Glomerular visceral epithelial cell (primary cell): ENCODE results near the gene FRMD1.

Source experiments
- DNase-seq: peaks from one replicate; pipeline ENCODE4 v3.0.0-alpha.2; 2016; ENCODE audit errors: extremely low spot score

The FRMD1 gene

DNA sequence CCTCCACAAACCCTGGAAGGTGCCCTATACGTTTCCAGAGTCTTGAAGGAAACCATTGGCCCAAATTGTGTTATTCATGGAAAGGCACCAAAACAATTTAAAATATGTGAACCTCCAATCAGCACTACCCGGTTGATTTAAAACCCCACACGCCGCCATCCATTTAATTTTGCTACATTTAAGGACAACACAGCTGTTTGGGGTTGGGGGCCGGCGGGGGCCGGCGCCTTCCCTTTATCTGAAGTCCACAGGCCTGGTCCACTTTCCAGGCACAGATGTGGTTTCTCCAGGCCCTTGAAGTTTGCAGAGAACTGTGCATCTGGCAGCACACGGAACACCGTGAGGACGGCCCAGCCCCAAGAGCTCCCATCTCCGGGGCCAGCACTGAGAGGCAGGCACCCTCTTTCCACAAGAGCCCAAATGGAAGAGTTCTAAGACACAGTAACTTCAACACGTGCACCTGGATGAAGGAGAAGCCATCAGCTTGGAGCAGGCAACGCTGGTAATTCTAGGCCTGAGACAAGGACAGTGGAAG lies 16.8 kb upstream of the FRMD1 start:
- no peak for DNase-seq

DNA sequence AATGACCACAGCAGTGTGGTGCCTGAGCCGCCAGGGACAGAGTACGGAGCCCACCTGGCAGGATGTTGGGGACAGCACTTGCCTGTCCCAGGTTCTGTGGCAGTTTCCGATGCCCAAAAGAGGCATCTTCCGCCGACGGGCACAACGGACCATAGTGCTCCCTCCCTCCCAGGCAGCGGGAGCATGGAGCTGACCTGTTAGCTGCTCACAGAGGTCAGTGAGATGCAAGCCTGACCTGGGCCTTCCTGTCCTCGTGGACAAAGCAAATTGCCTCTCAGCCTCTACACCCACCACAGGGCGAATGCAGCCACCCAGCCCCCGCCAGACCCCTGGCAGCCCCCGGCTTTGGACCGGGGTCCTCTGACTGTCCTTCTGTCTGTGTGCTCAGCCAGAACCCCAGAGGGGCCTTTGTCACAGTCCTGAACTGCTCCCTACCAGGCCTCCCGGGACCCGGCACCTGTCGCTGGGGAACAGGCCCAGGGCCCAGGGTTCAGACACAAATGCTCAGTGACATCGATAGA lies 16.2 kb upstream of the FRMD1 start:
- no peak for DNase-seq

DNA sequence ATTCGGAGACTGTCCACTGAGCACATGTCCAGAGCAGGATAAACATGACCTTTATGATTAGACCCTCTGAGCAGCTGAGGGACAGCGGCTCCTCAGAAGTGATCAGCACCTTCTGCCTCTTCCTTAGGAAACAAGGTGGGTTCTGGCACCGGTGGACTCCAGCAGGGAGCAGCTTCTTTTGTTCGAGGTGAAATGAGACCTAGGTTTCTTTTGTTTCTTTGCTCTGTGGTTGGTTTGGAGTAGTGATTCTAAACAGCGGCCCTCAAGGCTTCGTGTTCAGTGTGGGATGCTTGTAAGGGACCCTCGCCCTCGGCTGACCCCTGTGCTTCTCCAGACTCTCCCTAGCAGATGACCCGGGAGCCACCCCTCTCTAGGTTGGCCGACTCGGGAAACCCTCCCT lies 14.6 kb upstream of the FRMD1 start:
- DNase-seq = no peak

DNA sequence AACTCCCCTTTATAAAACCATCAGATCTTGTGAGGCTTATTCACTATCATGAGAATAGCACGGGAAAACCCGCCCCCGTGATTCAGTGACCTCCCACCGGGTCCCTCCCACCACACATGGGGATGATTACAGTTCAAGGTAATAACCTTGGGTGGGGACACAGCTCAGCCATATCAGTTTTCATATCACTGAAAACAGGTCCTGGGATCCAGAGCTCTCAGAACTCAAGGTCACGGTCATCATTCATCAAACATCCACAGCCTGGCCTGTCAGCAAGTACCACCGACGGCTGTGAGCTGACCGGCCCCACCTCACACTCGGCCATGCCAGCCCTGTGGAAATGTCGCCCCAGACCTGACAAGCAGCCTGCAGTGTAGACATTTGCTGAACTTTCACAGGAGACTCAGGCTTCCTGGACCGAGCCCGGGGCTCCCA lies 14.1 kb upstream of the FRMD1 start:
- DNase-seq = no peak

DNA sequence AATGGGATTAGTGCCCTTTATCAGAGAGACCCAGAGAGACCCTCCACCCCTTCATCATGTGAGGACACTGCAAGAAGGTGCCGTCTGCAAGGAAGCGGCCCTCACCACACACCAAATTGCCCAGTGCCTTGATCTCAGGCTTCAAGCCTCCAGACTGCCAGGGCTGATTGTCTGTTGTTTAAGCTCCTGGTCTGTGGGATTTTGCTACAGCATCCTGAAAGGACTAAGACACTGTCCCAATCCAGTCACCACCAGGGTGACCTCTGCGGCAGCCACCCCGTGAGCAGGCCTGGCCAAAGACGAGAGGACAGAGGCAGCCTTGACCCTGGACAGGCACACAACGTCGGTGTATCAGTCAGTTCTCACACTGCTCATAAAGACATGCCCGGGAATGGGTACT lies 13.5 kb upstream of the FRMD1 start:
- DNase-seq = no peak

DNA sequence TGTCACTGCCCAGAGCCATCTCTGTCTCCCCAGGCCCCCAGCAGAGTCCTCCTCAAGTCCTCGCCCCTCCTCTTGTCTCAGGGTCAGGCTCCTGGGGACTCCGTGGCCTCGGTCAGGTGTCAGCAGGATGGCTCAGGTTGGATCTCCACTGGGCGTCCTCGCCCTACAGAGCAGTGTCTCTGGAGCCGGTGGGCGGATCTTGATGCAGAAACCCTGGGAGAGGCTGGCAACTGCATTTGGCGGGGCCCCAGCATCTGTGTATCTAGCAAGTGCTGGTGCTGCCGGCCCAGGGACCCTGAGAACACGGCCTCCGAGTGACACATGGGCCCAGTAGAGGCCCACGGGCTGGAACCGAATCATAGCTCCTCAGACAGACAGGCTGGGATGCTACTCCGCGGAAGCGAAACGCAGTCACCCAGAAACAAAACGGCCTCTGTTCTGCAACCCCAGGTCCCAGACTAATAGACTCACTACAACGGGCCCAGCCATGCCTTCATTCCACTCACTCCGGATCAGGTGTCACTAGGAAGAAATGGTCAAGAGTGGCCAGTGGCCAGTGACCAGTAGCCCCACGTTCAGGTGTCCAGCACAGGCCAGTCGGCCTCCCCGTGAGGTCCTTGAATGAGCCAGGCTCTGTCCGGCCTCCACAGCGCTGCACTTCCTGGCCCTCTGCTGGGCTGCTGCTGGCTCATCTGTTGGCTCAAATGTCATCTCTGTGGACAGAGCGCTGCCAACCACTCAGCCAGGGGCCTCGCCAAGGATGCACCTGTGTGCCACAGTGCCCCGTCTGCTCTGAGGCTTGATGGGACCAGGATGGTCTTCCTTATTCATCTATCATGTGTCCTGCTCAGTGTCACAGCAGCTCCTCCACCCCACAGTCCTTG lies 12.6 kb upstream of the FRMD1 start:
- DNase-seq = no peak

DNA sequence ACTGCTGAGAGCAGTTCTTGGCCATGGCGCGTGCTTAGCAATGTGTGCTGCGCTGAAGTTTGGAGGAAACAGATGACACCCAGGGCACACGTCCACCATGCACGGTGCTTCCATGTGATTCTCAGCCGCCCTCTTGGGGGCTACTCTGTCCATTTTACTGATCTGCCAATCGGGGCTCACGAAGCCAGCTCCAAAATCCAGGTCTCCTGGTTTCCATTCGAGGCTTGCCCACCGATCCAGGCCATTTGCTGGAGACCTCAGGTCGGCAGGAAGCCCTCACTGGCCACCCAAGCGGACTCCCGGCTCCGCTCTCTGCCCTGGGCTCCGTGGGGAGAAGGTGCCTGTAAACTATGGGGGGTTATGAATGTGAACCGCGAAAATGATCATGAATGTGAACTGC lies 11.7 kb upstream of the FRMD1 start:
- no peak for DNase-seq

DNA sequence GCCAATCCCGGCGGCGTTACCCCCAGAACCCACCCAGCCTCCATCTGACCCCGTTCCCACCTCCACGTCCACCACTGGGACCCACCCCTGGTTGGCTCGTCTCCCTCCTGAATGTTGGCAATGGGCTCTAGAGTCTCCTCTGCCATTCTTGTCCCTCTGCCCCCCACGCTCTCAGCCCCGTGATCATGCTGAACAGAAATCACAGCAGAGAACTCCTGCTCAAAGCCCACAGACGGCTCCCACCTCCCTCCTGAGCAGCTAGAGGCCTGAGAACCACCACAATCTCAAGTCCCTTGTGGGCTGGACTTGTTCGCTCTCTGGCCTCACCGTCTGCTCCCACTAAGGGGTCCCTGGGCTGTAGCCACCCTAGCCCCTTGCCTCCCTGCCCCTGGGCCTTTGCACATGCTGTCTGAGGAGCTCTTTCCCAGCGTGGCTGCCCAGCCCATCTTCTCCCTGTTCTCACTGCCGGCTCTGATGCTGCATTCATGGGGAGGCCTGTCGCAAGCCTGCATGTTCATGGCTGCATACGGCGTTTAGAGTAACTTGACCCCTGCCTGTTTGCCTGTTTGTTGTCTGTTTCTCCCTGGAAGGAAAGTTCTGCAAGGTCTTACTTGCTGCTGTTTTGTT lies 11.2 kb upstream of the FRMD1 start:
- DNase-seq = no peak

DNA sequence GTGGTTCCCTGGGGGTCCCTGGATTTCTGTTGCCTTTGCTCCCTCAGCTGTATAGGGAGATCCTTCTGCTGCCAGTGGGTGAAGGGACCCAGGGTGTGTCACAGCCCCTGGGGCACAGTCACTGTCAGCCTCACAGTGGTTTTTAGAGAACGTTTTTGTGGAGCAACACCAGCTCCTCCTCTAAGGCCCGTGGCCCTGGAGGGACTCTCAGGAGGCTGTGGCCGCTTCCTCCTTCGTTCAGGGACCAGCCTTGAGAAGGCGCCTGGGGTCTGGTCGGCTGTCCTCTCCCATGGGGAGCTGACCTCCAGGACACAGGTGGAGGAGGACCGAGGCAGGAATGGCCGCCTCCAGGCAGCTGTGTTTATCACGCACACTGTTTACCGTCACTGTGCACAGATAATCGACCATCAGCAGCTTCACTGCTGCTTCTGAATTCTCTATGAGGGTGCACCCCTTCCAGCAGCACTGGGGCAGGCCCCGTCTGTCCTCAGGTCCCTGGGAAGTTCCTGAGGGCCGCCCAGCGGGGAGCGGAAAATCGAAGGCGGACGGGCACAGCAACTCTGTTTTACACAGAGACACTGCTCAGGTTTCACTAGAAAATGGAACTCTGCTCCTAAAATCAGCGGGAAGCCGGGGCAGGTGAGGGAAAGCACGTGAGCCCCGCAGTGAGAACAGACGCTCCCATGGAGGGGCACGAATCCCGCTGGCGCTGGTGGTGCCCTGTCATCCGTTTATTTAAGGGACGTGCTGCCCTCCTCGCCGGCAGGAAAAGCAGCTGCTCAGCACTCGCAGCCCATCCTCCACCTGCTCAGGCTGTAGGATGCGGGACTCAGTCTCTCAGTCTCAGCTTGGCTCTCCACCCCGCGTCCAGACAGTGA lies 10.4 kb upstream of the FRMD1 start:
- no peak for DNase-seq

DNA sequence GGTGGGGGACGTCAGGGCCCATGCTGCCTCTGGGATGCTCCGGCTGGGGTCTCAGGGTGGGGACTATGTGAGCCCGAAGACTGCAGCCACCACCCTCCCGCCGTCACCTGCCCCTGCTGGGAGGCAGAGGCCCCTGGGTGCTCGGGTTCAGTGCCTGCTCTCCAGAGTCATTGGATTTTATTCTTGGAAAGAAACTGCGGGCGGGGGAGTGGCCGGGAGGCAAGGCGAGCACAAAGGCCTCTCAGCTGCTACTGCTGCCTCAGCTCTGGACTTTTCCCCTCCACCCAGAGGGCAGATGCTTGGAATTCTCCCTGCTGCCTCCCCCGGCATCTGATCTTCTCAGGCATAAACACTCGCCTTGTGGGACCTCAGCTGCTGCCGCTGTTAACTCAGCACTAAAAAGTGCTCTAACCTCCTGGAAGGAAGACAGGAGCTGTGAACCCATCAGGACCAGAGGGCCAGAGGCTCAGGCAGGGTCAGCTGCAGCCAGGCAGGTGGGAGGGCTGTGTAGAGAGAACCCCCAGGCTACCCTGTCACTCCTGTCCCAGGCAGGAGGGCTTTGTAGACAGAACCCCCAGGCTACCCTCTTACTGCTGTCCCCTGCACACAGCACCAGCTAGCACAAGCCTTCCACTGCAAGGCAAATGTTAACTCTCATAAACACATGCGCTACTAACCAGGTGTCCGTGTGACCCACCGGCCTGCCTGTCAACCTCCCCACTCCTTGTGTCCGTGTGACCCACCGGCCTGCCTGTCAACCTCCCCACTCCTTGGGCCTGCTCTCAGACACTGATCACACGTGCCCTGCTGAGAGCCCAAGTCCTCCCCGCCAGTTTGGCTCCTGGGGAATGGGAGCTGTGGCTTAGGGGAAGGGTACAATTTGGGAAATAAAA lies 9.4 kb upstream of the FRMD1 start:
- peak; percentile 15 for DNase-seq

DNA sequence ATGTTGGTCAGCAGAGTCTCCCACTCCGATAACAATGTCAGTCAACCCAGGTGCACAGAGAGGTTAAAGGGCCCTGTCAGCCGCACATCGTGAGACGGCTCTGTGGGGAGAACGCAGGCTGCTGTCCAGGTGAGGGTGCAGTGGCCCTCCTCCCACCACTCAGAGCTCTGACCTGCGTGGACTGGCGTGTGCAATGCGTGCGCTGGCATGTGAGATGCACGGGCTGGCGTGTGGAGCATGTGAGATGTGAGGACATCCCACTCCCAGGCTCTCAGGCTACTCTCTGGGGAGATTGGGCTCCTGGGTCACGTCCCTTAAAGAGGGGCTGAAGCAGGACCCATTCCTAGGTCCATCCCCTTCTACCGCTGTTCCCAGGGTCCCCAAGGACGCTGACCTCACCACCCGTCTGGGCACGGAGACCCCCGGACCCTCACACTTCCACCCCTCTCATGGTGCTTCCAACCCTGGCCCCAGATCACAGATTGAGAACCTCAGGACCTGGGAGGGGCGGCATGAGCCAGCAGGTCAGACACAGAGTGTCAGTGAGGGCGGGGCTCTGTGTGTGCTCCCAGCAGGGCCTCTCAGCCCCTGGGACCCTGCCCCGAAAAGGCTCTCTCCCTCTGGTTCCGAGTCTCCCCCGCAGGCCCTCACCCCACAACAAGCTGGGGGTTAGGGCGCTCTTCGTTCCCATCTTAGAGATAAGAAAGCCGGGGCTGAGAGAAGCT lies 8.6 kb upstream of the FRMD1 start:
- DNase-seq = no peak

DNA sequence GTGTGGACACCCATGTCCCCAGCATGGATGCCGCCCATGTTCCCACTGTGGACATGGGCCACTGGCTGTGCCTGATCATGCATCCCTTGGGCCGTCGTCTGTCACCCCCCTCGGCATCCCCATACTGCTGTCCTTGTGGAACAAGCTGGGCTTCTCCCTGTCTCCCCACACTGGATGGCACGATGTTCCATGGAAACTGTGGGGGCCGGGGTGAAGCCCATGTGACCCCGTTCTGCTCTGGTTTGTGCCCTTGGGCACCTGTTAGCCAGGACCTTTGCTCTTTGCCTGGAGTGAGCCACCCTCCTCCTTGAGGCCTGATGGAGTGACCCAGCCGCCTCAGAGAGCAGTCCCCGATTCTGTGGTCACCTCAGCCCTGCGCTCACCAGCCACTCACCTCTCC lies 7.6 kb upstream of the FRMD1 start:
- no peak for DNase-seq

DNA sequence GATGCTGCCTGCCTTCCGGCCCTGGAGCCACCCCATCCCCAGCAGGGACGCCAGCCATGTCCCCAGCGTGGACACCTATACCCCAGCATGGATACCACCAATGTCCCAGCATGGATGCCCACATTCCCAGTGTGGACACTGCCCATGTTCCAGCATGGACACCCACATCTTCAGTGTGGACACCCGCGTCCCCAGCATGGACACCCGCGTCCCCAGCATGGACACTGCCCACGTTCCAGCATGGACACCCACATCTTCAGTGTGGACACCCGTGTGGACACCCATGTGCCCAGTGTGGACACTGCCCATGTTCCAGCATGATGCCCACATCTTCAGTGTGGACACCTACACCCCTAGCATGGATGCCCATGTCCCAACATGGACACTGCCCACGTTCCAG lies 7.1 kb upstream of the FRMD1 start:
- DNase-seq = no peak

DNA sequence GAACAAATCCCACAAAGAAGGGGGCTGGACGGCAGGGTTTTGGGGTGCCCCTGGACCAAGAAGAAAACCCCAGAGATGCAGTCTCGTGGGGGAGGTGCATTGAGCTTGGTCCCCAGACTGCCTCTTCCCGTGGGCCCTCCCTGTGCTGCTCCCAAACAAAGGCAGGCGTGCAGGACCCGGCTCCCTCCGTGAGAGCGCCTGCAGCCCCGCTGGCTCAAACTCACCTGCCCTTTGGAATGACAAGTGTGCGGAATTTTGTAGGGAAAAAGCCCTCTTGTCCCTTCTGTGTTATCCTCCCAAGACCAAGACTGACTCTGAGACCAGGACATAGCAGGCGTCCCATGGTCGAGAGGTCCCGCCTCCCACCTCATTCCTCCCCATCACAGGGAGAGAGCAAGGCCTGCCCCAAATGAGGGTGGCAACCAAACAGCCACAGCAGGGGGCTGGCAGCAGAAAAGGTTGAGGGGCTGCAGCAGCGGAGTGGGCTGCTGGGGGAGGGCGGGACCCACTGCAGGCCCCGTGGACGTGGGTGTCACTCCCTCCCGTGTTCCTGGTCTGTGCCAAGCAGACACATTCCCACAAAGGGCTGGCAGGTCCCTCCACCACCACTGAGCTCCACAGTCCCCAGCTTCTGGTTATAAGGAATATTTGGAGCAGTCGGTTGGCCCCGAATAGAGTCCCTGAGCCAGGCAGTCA lies 5.6 kb upstream of the FRMD1 start:
- no peak for DNase-seq

DNA sequence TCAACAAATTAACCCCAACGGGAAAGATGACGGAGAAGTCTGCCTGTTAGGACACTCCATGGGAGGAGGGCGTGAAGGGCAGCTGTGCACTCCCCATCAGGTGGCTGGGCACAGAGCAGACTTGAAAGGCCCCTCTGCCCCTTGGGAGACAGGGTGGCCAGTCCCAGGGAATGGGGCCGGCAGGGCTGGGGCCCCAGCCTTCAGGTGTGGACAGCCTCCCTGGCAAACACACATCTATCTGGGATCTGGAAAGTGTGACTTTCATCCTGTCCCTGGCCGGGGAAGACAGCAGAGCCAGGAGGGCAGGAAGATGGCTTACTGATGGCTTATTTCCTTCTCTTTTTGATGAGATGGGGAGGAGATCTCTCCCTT lies 4.5 kb upstream of the FRMD1 start:
- no peak for DNase-seq

DNA sequence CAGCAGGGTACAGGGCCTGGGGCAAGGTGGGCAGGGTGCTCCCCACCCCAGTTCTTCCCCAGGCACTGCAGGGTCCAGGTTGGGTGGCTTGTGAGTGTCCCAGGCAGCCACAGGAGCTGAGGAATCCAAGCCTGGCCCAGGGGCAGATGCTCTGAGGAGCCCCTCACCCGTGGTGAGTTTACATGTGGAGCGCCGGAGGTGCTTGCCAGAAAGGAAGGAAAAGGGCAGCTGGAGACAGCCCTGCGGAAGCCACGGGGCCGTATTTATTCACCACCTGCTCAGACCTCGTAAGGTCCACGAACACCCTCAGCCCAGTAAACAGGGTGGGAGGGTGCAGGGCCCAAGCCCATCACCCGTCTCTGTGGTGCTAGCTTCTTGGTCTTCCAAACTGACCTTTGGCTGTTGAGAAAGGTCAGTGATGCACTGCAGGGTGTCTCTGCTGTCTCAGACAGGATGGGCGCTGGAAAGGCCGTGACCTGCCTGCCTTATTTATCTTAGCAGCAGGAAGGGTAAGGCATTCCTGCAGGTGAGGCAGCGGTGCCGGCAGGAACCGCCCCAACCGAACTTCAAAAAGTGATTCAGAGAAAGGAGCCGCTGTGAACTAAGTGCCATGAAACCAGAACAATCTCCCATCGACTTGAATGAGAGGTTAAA lies 4.0 kb upstream of the FRMD1 start:
- no peak for DNase-seq

DNA sequence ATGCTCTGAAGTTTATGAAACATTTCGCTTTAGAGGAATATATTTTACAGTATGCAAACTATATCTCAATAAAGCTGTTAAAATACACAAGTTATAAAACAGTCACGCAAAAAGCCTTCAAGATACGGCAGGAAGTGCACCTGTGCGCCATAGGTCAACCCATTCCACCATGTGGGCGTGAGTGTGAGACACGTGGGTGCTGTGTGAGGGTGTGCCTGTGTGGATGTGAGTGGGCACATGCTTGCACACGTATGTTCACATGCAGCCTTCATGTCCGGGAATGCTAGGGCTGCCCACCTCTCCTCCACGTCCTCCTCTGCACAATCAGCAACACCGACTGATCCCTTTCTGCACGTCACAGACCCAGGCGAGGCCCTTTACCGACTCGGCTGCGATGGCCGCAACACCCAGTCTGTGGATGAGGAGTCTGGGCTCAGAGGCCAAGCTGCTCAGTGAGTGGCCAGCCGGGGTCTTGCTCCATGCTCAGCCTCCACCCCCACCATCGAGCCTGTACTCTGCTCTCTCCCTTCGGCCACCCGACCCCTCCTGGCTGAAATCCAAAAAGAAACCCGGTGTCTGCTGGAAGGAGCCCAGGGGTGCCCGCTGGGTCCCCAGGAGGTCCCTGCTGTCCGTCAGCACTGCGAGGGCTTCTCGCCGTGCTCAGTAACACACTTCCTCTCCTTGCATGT lies 3.0 kb upstream of the FRMD1 start:
- no peak for DNase-seq

DNA sequence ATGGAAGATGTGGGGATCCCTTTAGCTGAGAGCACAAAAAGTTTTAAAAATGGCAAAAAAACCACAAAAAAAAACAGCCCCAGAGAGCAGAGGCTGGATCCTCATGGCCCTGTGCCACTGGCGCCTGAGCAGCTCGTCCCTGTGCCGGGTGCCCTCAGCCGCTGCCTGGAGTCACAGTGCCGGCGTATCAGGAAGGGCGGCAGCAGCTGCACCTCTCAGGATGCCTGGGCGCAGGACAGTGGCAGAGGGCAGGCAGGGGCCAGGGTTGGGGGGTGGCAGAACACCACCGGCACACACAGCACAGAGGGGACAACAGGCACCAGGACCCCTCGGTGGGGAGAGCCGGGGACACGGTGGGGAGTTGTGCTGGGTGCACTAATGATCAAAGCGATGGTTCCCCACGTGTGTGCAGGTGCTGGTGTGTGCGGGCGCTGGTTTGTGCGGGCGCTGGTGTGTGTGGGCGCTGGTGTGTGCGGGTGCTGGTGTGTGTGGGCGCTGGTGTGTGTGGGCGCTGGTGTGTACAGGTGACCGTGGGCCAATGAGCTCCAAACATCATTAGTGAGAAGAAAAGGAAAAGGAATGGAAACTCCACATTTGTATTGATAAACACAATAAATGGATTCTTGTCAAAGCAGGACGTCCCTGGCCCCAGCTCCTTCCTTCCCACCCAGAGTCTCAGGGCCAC lies 1.5 kb upstream of the FRMD1 start:
- DNase-seq = no peak
